Astrocyte (in vitro differentiated cells and primary cell): ENCODE measurements around the gene HSPB1.

Experiments used
- CTCF ChIP-seq: IDR thresholded peaks from 2 replicates; pipeline ENCODE4 v1.5.1; 2011; ENCODE audit warnings: low read depth, mild to moderate bottlenecking, inconsistent platforms, low read length, moderate library complexity; ENCODE audit not compliant: insufficient read depth
- EZH2 ChIP-seq: IDR thresholded peaks from 2 replicates; pipeline ENCODE4 v1.6.1; 2012; ENCODE audit warnings: mild to moderate bottlenecking, low read length, inconsistent platforms; ENCODE audit not compliant: insufficient read depth

GRCh38 chr7:76283254-76284159 lies 19.0 kb upstream of the HSPB1 start:
- TF ChIP-seq CTCF (no peak), EZH2 (no peak)
